LNCaP clone FGC (cell line): Measurements from ENCODE around the gene MCMBP.
"Not testable (repeated sequence)": the region's sequence is repeated elsewhere in the genome, so short reads cannot be mapped to it uniquely, and the experiment has no call there.

ENCODE experiments used
- DNase-seq: peaks from one replicate; pipeline ENCODE4 v3.0.0-alpha.2; 2011; ENCODE audit warnings: low read depth
- H3K4me3 ChIP-seq: 2 replicates; pipeline ENCODE4 v1.5.1; 2011; ENCODE audit warnings: mild to moderate bottlenecking, low read depth, low read length, control low read depth
- TF ChIP-seq, protein P1 (sequence below): IDR thresholded peaks from 2 replicates; pipeline ENCODE4 v1.5.1; 2012; ENCODE audit warnings: mild to moderate bottlenecking; ENCODE audit not compliant: control insufficient read depth, insufficient read depth; ENCODE audit errors: extremely low read depth

The MCMBP gene

DNA sequence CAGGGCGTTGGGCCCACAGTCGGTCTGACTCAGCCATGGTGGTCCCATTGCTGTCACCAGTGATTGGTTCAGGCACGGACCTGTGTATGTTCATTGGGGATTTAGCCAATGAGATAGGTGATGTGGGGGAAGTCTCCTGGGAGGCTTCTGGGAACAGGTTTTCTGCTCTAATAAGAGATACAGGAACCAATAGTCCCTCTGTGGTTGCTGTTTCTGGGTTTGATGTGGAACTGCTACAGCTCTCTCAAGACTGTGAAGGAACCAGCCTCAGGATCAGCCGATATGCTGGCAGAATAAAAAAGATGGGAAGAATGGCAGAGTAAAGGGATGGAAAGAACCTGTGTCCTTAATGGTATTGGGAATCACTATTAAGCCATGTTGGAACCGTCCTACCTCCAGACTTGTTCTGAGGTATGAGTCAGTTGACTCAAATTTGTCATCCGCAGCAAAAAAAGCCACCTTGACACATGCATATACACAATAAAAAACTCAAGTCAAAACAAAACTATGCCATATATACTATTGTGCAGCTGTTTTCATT, 70.6 kb downstream of the MCMBP start:
- no peak for DNase-seq
- TF ChIP-seq, protein P1, sequence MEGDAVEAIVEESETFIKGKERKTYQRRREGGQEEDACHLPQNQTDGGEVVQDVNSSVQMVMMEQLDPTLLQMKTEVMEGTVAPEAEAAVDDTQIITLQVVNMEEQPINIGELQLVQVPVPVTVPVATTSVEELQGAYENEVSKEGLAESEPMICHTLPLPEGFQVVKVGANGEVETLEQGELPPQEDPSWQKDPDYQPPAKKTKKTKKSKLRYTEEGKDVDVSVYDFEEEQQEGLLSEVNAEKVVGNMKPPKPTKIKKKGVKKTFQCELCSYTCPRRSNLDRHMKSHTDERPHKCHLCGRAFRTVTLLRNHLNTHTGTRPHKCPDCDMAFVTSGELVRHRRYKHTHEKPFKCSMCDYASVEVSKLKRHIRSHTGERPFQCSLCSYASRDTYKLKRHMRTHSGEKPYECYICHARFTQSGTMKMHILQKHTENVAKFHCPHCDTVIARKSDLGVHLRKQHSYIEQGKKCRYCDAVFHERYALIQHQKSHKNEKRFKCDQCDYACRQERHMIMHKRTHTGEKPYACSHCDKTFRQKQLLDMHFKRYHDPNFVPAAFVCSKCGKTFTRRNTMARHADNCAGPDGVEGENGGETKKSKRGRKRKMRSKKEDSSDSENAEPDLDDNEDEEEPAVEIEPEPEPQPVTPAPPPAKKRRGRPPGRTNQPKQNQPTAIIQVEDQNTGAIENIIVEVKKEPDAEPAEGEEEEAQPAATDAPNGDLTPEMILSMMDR, result no peak
- no peak overlapping the region for H3K4me3 ChIP-seq

DNA sequence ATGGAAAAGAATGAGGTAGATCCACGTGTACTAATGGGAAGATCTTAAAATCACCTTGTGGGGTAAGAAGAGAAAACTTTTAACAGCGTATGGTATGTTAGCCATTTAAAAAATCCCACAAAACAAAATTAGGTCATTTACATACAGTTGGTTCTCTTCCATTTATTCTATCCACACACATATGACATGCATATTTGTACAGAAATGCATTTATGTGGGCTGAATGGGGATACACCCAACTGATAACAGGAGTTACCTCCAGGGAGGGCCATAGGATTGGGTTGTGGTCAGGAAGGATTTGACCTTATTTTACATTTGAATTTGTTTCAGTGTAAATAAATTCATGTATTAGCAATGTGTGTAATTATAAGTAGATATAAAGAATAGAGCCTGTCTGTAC, 71.5 kb downstream of the MCMBP start:
- no peak for DNase-seq
- TF ChIP-seq, protein P1, result no peak
- no peak overlapping the region for H3K4me3 ChIP-seq

DNA sequence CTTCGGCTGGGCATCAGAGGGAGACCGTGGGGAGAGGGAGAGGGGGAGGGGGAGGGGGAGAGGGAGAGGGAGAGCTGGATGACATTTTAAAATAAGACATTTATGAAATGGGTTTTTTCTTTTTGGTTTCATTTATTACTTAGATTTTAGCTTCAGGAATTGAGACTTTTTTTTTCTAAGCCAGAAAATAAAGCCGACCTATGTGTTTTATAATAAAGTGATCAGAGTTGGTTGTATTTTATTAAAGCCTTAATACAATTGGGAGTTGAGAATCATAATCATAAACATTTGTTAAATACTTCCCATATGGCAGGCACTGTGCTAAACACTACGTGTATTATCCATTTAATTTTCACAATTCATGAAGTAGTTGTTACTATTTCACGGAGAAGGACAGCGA, 76.6 kb downstream of the MCMBP start:
- H3K4me3 ChIP-seq, result no peak overlapping the region
- TF ChIP-seq, protein P1, result no peak
- DNase-seq, result no peak

DNA sequence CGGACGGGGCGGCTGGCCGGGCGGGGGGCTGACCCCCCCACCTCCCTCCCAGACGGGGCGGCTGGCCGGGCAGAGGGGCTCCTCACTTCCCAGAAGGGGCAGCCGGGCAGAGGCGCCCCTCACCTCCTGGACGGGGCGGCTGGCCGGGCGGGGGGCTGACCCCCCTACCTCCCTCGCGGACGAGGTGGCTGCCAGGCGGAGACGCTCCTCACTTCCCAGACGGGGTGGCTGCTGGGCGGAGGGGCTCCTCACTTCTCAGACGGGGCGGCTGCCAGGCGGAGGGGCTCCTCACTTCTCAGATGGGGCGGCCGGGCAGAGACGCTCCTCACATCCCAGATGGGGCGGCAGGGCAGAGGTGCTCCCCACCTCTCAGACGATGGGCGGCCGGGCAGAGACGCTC, 77.5 kb downstream of the MCMBP start:
- DNase-seq, H3K4me3 ChIP-seq: not testable (repeated sequence)

DNA sequence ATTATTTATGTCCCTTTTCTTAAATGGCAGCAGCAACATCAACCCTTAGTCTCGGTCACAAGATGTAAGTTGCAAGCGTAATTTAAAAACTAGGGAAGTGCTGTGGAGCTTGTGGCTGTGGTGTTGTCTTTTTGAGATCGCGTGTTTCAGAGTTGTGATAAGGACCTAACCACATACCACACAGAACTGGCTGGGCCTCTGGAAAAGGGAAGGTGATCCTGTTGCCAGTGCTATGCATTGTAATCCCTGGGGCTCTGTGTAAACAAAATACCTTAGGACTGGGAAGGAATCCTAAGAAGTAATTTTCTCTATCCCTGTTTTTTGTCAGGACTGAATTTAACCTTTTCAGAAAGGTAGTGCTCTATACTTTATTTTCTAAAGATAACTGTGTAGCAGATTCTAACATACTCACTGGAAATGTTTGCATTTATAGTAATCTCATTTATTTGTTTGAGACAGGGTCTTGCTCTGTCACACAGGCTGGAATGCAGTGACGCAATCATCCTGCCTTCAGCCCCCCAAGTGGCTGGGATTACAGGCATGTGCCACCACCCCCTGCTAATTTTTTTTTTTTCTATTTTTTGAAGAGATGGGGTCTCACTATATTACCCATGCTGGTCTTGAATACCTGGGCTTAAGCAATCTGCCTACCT, 86.4 kb downstream of the MCMBP start:
- TF ChIP-seq, protein P1, result no peak
- no peak overlapping the region for H3K4me3 ChIP-seq
- no peak for DNase-seq

DNA sequence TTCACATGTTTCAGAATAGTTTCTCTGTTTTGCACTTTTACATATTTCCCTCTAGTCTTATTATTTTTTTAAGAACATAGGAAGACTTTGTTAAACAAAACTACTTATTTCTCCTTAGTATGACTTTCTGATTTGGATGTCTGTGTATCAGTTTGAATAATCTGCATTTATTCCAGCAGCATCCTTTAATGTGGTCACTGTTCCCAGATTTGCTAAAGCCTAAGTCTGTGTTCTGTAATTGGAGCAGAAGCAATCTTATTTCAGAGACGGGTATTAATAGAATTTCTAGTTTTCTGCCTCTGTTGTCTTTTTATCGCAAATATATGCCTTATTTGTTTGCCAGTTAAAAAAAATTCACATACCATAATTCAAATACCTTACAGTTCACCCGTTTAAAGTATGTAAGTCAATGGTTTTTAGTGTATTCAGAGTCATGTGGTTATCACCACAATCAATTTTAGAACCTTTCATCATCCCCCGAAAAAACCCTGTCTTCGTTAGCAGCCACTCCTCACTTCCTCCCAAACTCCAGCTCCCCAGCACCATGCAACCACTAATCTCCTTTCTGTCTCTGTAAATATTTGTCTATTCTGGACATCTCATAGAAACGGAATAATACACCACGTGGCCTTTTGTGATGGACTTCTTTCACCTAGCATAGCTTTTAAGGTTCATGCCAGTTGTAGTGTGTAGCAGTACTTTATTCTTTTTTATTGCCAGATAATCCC, 88.1 kb downstream of the MCMBP start:
- TF ChIP-seq, protein P1, result no peak
- no peak overlapping the region for H3K4me3 ChIP-seq
- DNase-seq, result peak; percentile 21

DNA sequence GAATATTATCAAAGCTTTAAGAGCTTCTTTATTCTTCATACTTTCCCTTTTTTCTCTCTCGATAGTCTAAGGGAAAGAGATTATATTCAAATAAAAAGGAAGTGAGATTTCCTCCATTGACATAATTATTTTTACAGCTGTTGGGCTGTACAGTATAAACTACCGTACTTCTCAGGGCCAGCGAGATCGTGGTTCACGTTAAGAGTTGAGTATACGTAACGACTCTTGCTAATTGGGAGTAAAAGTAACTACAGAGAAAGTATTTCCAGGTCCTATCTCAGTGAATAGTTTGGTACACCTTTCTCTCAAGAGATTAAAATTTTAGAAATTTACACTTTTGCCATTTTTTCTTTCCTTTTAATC, 89.0 kb downstream of the MCMBP start:
- no peak for DNase-seq
- no peak overlapping the region for H3K4me3 ChIP-seq

More for the DNA sequence above, 89.0 kb downstream of the MCMBP start:
- TF ChIP-seq, protein P1, result no peak
